Neural progenitor cell (in vitro differentiated cells): Measurements from ENCODE around the gene C6orf47. TPM values are rescaled to one million over a fixed set of nuclear protein-coding genes. Genes with fewer than 3 reads are reported as not detected.

ENCODE experiments used
- DNase-seq: peaks from one replicate; pipeline ENCODE4 v3.0.0-alpha.2; 2016; ENCODE audit warnings: low spot score
- H2AFZ ChIP-seq: fragments of 200-600 bp; sonication (generic); replicated peaks from 2 replicates; pipeline ENCODE4 v1.6.1; 2016; ENCODE audit warnings: antibody characterized with exemption
- H3F3A ChIP-seq: fragments of 200-600 bp; sonication (generic); 2 replicates; pipeline ENCODE4 v1.6.1; 2016; ENCODE audit warnings: antibody characterized with exemption, low read depth
- H3K27ac ChIP-seq: fragments of 200-600 bp; sonication (generic); 2 replicates; pipeline ENCODE4 v1.5.1; 2016; ENCODE audit warnings: mild to moderate bottlenecking
- H3K27me3 ChIP-seq: fragments of 200-600 bp; sonication (generic); 2 replicates; pipeline ENCODE4 v1.6.1; 2016; ENCODE audit warnings: mild to moderate bottlenecking, moderate library complexity
- H3K36me3 ChIP-seq: fragments of 200-600 bp; sonication (generic); 2 replicates; pipeline ENCODE4 v1.5.1; 2016
- H3K4me1 ChIP-seq: fragments of 200-600 bp; sonication (generic); 2 replicates; pipeline ENCODE4 v1.6.1; 2016; ENCODE audit warnings: mixed run types
- H3K4me2 ChIP-seq: fragments of 200-600 bp; sonication (generic); 2 replicates; pipeline ENCODE4 v1.6.1; 2016
- H3K4me3 ChIP-seq: fragments of 200-600 bp; sonication (generic); 2 replicates; pipeline ENCODE4 v1.5.1; 2016
- H3K79me2 ChIP-seq: fragments of 200-600 bp; sonication (generic); 2 replicates; pipeline ENCODE4 v1.6.1; 2016; ENCODE audit warnings: low read depth
- H3K9ac ChIP-seq: fragments of 200-600 bp; sonication (generic); 2 replicates; pipeline ENCODE4 v1.6.1; 2016
- H3K9me3 ChIP-seq: fragments of 200-600 bp; sonication (generic); 2 replicates; pipeline ENCODE4 v1.5.1; 2016; ENCODE audit warnings: low read depth
- H4K20me1 ChIP-seq: fragments of 200-600 bp; sonication (generic); 2 replicates; pipeline ENCODE4 v1.6.1; 2016; ENCODE audit warnings: low read depth
- H3K27ac Mint-ChIP-seq: 3 replicates; pipeline ENCODE4 v1.8.0; 2021; ENCODE audit warnings: mixed read lengths
- H3K27me3 Mint-ChIP-seq: 2 replicates; pipeline ENCODE4 v1.8.0; 2022; ENCODE audit warnings: low read depth, mild to moderate bottlenecking, inconsistent platforms, moderate library complexity, mixed read lengths; ENCODE audit not compliant: insufficient read depth
- H3K36me3 Mint-ChIP-seq: 3 replicates; pipeline ENCODE4 v1.8.0; 2021; ENCODE audit warnings: mixed read lengths
- H3K4me1 Mint-ChIP-seq: 3 replicates; pipeline ENCODE4 v1.8.0; 2021; ENCODE audit warnings: mixed read lengths
- H3K4me3 Mint-ChIP-seq: 3 replicates; pipeline ENCODE4 v1.8.0; 2021; ENCODE audit warnings: mild to moderate bottlenecking, moderate library complexity, mixed read lengths
- H3K9me3 Mint-ChIP-seq: 3 replicates; pipeline ENCODE4 v1.8.0; 2020; ENCODE audit warnings: mixed read lengths
- CTCF ChIP-seq: fragments of 200-600 bp; sonication (generic); IDR thresholded peaks from 2 replicates; pipeline ENCODE4 v1.5.1; 2017; ENCODE audit warnings: antibody characterized with exemption, mild to moderate bottlenecking
- EZH2 ChIP-seq: fragments of 200-600 bp; sonication (generic); IDR thresholded peaks from 2 replicates; pipeline ENCODE4 v1.6.1; 2017; ENCODE audit warnings: antibody characterized with exemption, mild to moderate bottlenecking, moderate library complexity
- EZH2phosphoT487 ChIP-seq: fragments of 200-600 bp; sonication (generic); IDR thresholded peaks from 2 replicates; pipeline ENCODE4 v1.6.1; 2017; ENCODE audit warnings: antibody characterized with exemption
- total RNA-seq: library from RNA; depleted of rRNA; stranded (reverse); fragments of >200 nt; gene quantifications from 2 replicates; pipeline ENCODE4 v1.2.3, GENCODE V29; 2015; ENCODE audit warnings: low replicate concordance

Gene C6orf47
- total RNA-seq, 1 donor from 2014 or later = 14.6 TPM

- Mint-ChIP-seq H3K4me1 (peaks cover 2% of the 10 kb centered on the region), H3K4me3 (peak overlapping the region; percentile 43), H3K36me3 (peaks cover 56% of the 10 kb centered on the region), H3K9me3 (no peaks in the 10 kb centered on the region), H3K27ac (no peak overlapping the region), H3K27me3 (peaks cover 8% of the 10 kb centered on the region)
- no peak overlapping the region for H3K4me3 ChIP-seq
- no peak overlapping the region for H2AFZ ChIP-seq
- H3K9me3 ChIP-seq = no peaks in the 10 kb centered on the region
- H3K27ac ChIP-seq = peak overlapping the region; percentile 77
- H3F3A ChIP-seq = peaks cover 71% of the 10 kb centered on the region
- H3K4me2 ChIP-seq = no peak overlapping the region
- DNase-seq = no peak
- peaks cover 88% of the 10 kb centered on the region for H4K20me1 ChIP-seq
- H3K4me1 ChIP-seq = no peaks in the 10 kb centered on the region
- peak overlapping the region; percentile 1 for H3K9ac ChIP-seq
- TF ChIP-seq EZH2 (no peak), EZH2phosphoT487 (no peak), CTCF (no peak)
- H3K27me3 ChIP-seq = no peaks in the 10 kb centered on the region
- peaks cover 49% of the 10 kb centered on the region for H3K79me2 ChIP-seq
- peaks cover 11% of the 10 kb centered on the region for H3K36me3 ChIP-seq
These were observed 28.2 kb downstream of the C6orf47 start for GRCh38 chr6:31632279-31632946.

GRCh38 chr6:31631681-31632278 lies 28.8 kb downstream of the C6orf47 start:
- TF ChIP-seq EZH2phosphoT487 (no peak), CTCF (no peak), EZH2 (no peak)
- Histone ChIP-seq H2AFZ (no peak overlapping the region), H3K27me3 (no peaks in the 10 kb centered on the region), H3K9ac (peak overlapping the region; percentile 1), H3K4me2 (no peak overlapping the region), H3K79me2 (peaks cover 56% of the 10 kb centered on the region), H3K4me3 (no peak overlapping the region), H3K36me3 (peaks cover 17% of the 10 kb centered on the region), H3K9me3 (no peaks in the 10 kb centered on the region), H4K20me1 (peaks cover 89% of the 10 kb centered on the region), H3K4me1 (no peaks in the 10 kb centered on the region), H3K27ac (peak overlapping the region; percentile 77), H3F3A (peaks cover 69% of the 10 kb centered on the region)
- H3K27me3 Mint-ChIP-seq = peaks cover 8% of the 10 kb centered on the region
- peaks cover 57% of the 10 kb centered on the region for H3K36me3 Mint-ChIP-seq
- no peak for DNase-seq
- no peak overlapping the region for H3K4me3 Mint-ChIP-seq
- no peaks in the 10 kb centered on the region for H3K9me3 Mint-ChIP-seq
- peaks cover 2% of the 10 kb centered on the region for H3K4me1 Mint-ChIP-seq
- no peak overlapping the region for H3K27ac Mint-ChIP-seq

GRCh38 chr6:31631209-31631608 lies 29.4 kb downstream of the C6orf47 start:
- H3K4me3 ChIP-seq = no peak overlapping the region
- H3F3A ChIP-seq = peaks cover 69% of the 10 kb centered on the region
- H3K4me2 ChIP-seq = no peak overlapping the region
- no peaks in the 10 kb centered on the region for H3K9me3 Mint-ChIP-seq
- H3K36me3 ChIP-seq = peaks cover 23% of the 10 kb centered on the region
- no peak overlapping the region for H3K4me3 Mint-ChIP-seq
- no peaks in the 10 kb centered on the region for H3K27me3 ChIP-seq
- no peaks in the 10 kb centered on the region for H3K4me1 ChIP-seq
- no peak overlapping the region for H3K27ac ChIP-seq
- DNase-seq = no peak
- no peak overlapping the region for H3K27ac Mint-ChIP-seq
- no peak overlapping the region for H2AFZ ChIP-seq
- peaks cover 2% of the 10 kb centered on the region for H3K4me1 Mint-ChIP-seq
- H3K27me3 Mint-ChIP-seq = peaks cover 8% of the 10 kb centered on the region
- peaks cover 58% of the 10 kb centered on the region for H3K36me3 Mint-ChIP-seq
- peaks cover 61% of the 10 kb centered on the region for H3K79me2 ChIP-seq
- H4K20me1 ChIP-seq = peaks cover 90% of the 10 kb centered on the region
- TF ChIP-seq CTCF (no peak), EZH2 (no peak)
- no peaks in the 10 kb centered on the region for H3K9me3 ChIP-seq
- H3K9ac ChIP-seq = no peak overlapping the region
